ENCODE data around the gene ANO1. TPM values are rescaled to one million over a fixed set of nuclear protein-coding genes. Genes with fewer than 3 reads are reported as not detected.

ANO1 gene
- total RNA-seq, 1 experiment from 2014 or later = 17.8 TPM

- TF ChIP-seq CTCF (IDR thresholded peaks at IDR 0.05; ENCODE audit: unreplicated experiment) = peak; percentile 21
- no TSS peak for BruUV-seq (replicated peaks)
- intact Hi-C loops (cut with micrococcal nuclease; ENCODE audit: unreplicated experiment) = no loop called here
- H3K27me3 Mint-ChIP-seq (ENCODE audit: unreplicated experiment) = no peaks in the 10 kb centered on the region
- H3K27ac Mint-ChIP-seq (ENCODE audit: unreplicated experiment) = no peak overlapping the region
- DNase-seq = peak; percentile 51
- peaks cover 5% of the 10 kb centered on the region for H3K9me3 Mint-ChIP-seq (ENCODE audit: low read depth, unreplicated experiment)
- H3K36me3 Mint-ChIP-seq (ENCODE audit: insufficient read depth, unreplicated experiment) = no peaks in the 10 kb centered on the region
- CTCF ChIA-PET = interaction anchor here (1.2 kb wide), 1 partner anchor 99 kb away, joined by 3 read pairs; no protein-coding TSS in a partner anchor
- H3K4me1 Mint-ChIP-seq (ENCODE audit: low read depth, unreplicated experiment) = no peaks in the 10 kb centered on the region
- H3K4me3 Mint-ChIP-seq (ENCODE audit: low read depth, unreplicated experiment) = no peak overlapping the region
Observed at GRCh38 chr11:70048279-70049024, 29.7 kb upstream of the ANO1 start.

- CTCF ChIA-PET = interaction anchor here (1.2 kb wide), 1 partner anchor 100 kb away, joined by 3 read pairs; no protein-coding TSS in a partner anchor
- H3K36me3 Mint-ChIP-seq (ENCODE audit: insufficient read depth, unreplicated experiment) = no peaks in the 10 kb centered on the region
- no TSS peak for BruUV-seq (replicated peaks)
- DNase-seq = no peak
- H3K9me3 Mint-ChIP-seq (ENCODE audit: low read depth, unreplicated experiment) = peaks cover 5% of the 10 kb centered on the region
- TF ChIP-seq CTCF (IDR thresholded peaks at IDR 0.05; ENCODE audit: unreplicated experiment) = no peak
- H3K27me3 Mint-ChIP-seq (ENCODE audit: unreplicated experiment) = no peaks in the 10 kb centered on the region
- H3K27ac Mint-ChIP-seq (ENCODE audit: unreplicated experiment) = no peak overlapping the region
- H3K4me1 Mint-ChIP-seq (ENCODE audit: low read depth, unreplicated experiment) = no peaks in the 10 kb centered on the region
- intact Hi-C loops (cut with micrococcal nuclease; ENCODE audit: unreplicated experiment) = no loop called here
- no peak overlapping the region for H3K4me3 Mint-ChIP-seq (ENCODE audit: low read depth, unreplicated experiment)
Observed at GRCh38 chr11:70049045-70049444, 29.1 kb upstream of the ANO1 start.

- Mint-ChIP-seq H3K9me3 (ENCODE audit: low read depth, unreplicated experiment) (peaks cover 5% of the 10 kb centered on the region), H3K27me3 (ENCODE audit: unreplicated experiment) (no peaks in the 10 kb centered on the region), H3K4me3 (ENCODE audit: low read depth, unreplicated experiment) (no peak overlapping the region), H3K36me3 (ENCODE audit: insufficient read depth, unreplicated experiment) (no peaks in the 10 kb centered on the region), H3K27ac (ENCODE audit: unreplicated experiment) (no peak overlapping the region), H3K4me1 (ENCODE audit: low read depth, unreplicated experiment) (no peaks in the 10 kb centered on the region)
- no peak for TF ChIP-seq CTCF (IDR thresholded peaks at IDR 0.05; ENCODE audit: unreplicated experiment)
- CTCF ChIA-PET = no interaction called here
- no peak for DNase-seq
- intact Hi-C loops (cut with micrococcal nuclease; ENCODE audit: unreplicated experiment) = no loop called here
- no TSS peak for BruUV-seq (replicated peaks)
Observed at GRCh38 chr11:70050243-70050642, 27.9 kb upstream of the ANO1 start.

- BruUV-seq (replicated peaks) = no TSS peak
- intact Hi-C loops (cut with micrococcal nuclease; ENCODE audit: unreplicated experiment) = no loop called here
- H3K4me1 Mint-ChIP-seq (ENCODE audit: low read depth, unreplicated experiment) = no peaks in the 10 kb centered on the region
- H3K27ac Mint-ChIP-seq (ENCODE audit: unreplicated experiment) = no peak overlapping the region
- H3K4me3 Mint-ChIP-seq (ENCODE audit: low read depth, unreplicated experiment) = no peak overlapping the region
- no peak for DNase-seq
- CTCF ChIA-PET = no interaction called here
- peaks cover 3% of the 10 kb centered on the region for H3K9me3 Mint-ChIP-seq (ENCODE audit: low read depth, unreplicated experiment)
- no peaks in the 10 kb centered on the region for H3K36me3 Mint-ChIP-seq (ENCODE audit: insufficient read depth, unreplicated experiment)
- H3K27me3 Mint-ChIP-seq (ENCODE audit: unreplicated experiment) = no peaks in the 10 kb centered on the region
- TF ChIP-seq CTCF (IDR thresholded peaks at IDR 0.05; ENCODE audit: unreplicated experiment) = no peak
Observed at GRCh38 chr11:70054004-70054403, 24.1 kb upstream of the ANO1 start.
